Body of pancreas (tissue), 4 donors: ENCODE data around the gene ACAP3. TPM values are rescaled to one million over a fixed set of nuclear protein-coding genes. Genes with fewer than 3 reads are reported as not detected.

Experiments used
- ATAC-seq: fragments of 150-250 bp; one replicate; pipeline ENCODE4 v1.9.1; 2016
- DNase-seq, 4 donors: peaks; one replicate each; pipeline ENCODE4 v3.0.0-alpha.2; 2019
- H3K27ac ChIP-seq, 4 donors: fragments of 200-600 bp; sonication (generic); 1 replicate in 3 of 4; 2 replicates in 1 of 4; pipeline versions ENCODE4 v1.5.1 to v1.6.1; 2016 to 2019; ENCODE audit warnings: mild to moderate bottlenecking in 1 of 4, mixed read lengths in 1 of 4, moderate library complexity in 1 of 4
- H3K27me3 ChIP-seq, 2 donors: fragments of 200-600 bp; sonication (generic); one replicate each; pipeline ENCODE4 v1.6.0; 2016; ENCODE audit warnings: mild to moderate bottlenecking in 1 of 2
- H3K36me3 ChIP-seq, 2 donors: fragments of 200-600 bp; sonication (generic); replicated peaks in 1 of 2; 2 replicates each; pipeline ENCODE4 v1.5.1; 2016; ENCODE audit warnings: low read depth in 2 of 2; ENCODE audit not compliant: insufficient read depth in 1 of 2
- H3K4me1 ChIP-seq: fragments of 200-600 bp; sonication (generic); one replicate; pipeline ENCODE4 v1.6.0; 2016
- H3K4me3 ChIP-seq, 2 donors: fragments of 200-600 bp; sonication (generic); 1 replicate in 1 of 2; 2 replicates in 1 of 2; pipeline ENCODE4 v1.5.1; 2016 to 2019
- H3K9me3 ChIP-seq, 3 donors: fragments of 200-600 bp; sonication (generic); 1 replicate in 2 of 3; 2 replicates in 1 of 3; pipeline ENCODE4 v1.5.1; 2016
- CTCF ChIP-seq, 7 experiments: fragments of 450-650 bp in 4 of 7; fragments of 200-600 bp in 3 of 7; sonication (generic) in 3 of 7; IDR thresholded peaks; one replicate each; pipeline ENCODE4 v1.5.1; 2016 to 2019; ENCODE audit warnings: antibody characterized with exemption in 7 of 7
- POLR2A ChIP-seq, 3 donors: fragments of 450-650 bp; IDR thresholded peaks; one replicate each; pipeline ENCODE4 v1.6.1; 2016; ENCODE audit warnings: antibody characterized with exemption in 3 of 3, mild to moderate bottlenecking in 2 of 3
- WGBS, 2 donors: methylation state at CpG; one replicate each; pipeline ENCODE4 v1.1.5; 2017; 5-methylcytosine and 5-hydroxymethylcytosine counted together
- intact Hi-C: fragments of 100-400 bp; cut with DNase I; formaldehyde crosslinking; loops from one replicate; pipeline ENCODE4 v1.15.1; 2023
- total RNA-seq, 2 donors: library from RNA; depleted of rRNA; stranded (reverse); fragments of >200 nt; gene quantifications; one replicate each; pipeline ENCODE4 v1.1.0, GENCODE V29; 2016

ACAP3 gene
- total RNA-seq, 2 donors from 2014 or later, result 37.9 to 53.7 TPM

GRCh38 chr1:1262758-1263157 is 45.0 kb downstream of the ACAP3 start:
- 87 to 94% methylated on average over 4 to 8 of the region's 8 CpGs for WGBS, 2 donors
- intact Hi-C loops, result no loop called here
- Histone ChIP-seq H3K4me3 (no peak overlapping the region), H3K27ac (no peak overlapping the region), H3K36me3 (peaks cover 11 to 24% of the 10 kb centered on the region in 2 donors), H3K27me3 (no peaks in the 10 kb centered on the region), H3K4me1 (no peaks in the 10 kb centered on the region), H3K9me3 (no peaks in the 10 kb centered on the region)
- no peak for DNase-seq
- TF ChIP-seq POLR2A (IDR thresholded peaks at IDR 0.05) (no peak), CTCF (IDR thresholded peaks at IDR 0.05) (no peak)
- ATAC-seq, result no peak

- intact Hi-C loops, result no loop called here
- Histone ChIP-seq H3K4me3 (no peak overlapping the region), H3K27ac (no peak overlapping the region), H3K9me3 (no peaks in the 10 kb centered on the region), H3K36me3 (peaks cover 11 to 24% of the 10 kb centered on the region in 2 donors), H3K4me1 (no peaks in the 10 kb centered on the region), H3K27me3 (no peaks in the 10 kb centered on the region)
- no peak for TF ChIP-seq POLR2A (IDR thresholded peaks at IDR 0.05)
- no peak for TF ChIP-seq CTCF (IDR thresholded peaks at IDR 0.05)
- DNase-seq (no peak), ATAC-seq (no peak)
- 87 to 93% methylated on average over 6 to 17 of the region's 17 CpGs for WGBS, 2 donors
These were observed 45.7 kb downstream of the ACAP3 start for GRCh38 chr1:1262071-1262470.

GRCh38 chr1:1260843-1261560 is 46.7 kb downstream of the ACAP3 start:
- intact Hi-C loops, result no loop called here
- WGBS, 2 donors, result 80 to 89% methylated on average over 16 of the region's 16 CpGs
- TF ChIP-seq POLR2A (IDR thresholded peaks at IDR 0.05) (no peak), CTCF (IDR thresholded peaks at IDR 0.05) (no peak)
- Histone ChIP-seq H3K4me1 (no peaks in the 10 kb centered on the region), H3K27me3 (no peaks in the 10 kb centered on the region), H3K27ac (no peak overlapping the region), H3K9me3 (no peaks in the 10 kb centered on the region), H3K36me3 (peaks cover 11 to 24% of the 10 kb centered on the region in 2 donors), H3K4me3 (no peak overlapping the region)
- no peak for DNase-seq
- ATAC-seq, result no peak

DNA sequence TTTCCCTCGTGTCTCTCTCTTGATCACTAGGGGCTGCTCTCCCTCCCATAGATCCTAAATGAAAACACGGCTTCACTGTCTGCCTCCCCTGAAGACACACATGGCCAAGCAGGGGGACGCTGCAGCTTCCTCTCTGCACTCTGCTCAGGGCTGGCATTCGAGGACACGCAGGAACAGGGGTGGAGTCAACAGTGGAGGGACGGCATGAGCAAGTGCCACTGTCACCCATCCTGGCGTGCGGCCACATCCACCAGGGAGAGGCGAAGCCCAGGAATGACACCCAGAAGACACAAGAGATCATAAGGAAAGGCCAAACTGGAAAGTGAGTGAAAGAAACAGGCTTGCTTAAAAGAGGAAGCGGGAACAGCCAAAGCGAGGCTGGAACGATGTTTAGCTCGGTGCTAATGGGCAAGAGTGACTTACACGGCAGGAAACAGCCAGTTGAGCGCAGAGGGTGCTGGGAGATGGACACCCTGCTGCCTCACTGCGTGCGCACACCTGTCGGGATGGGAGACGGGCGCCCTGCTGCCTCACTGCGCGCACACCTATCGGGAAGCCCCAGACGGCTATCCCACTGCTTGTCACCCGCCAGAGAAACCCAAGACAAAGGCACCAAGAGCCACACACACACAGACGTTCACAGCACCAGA is 47.7 kb downstream of the ACAP3 start:
- WGBS, 2 donors, result 78 to 84% methylated on average over 24 to 26 of the region's 26 CpGs
- no peak for TF ChIP-seq POLR2A (IDR thresholded peaks at IDR 0.05)
- TF ChIP-seq CTCF (IDR thresholded peaks at IDR 0.05), result no peak
- Histone ChIP-seq H3K27ac (no peak overlapping the region), H3K4me3 (no peak overlapping the region), H3K36me3 (peaks cover 11 to 29% of the 10 kb centered on the region in 2 donors), H3K9me3 (no peaks in the 10 kb centered on the region), H3K4me1 (no peaks in the 10 kb centered on the region), H3K27me3 (no peaks in the 10 kb centered on the region)
- intact Hi-C loops, result no loop called here
- ATAC-seq, result no peak
- DNase-seq, result no peak
